GM12874 (cell line): ENCODE results near the gene CENPO.

Experiments used
- TF ChIP-seq, protein P1 (sequence below): IDR thresholded peaks from 2 replicates; pipeline ENCODE4 v1.5.1; 2011; ENCODE audit warnings: low read depth, mild to moderate bottlenecking, control low read depth, low read length, moderate library complexity; ENCODE audit not compliant: insufficient read depth

The CENPO gene

DNA sequence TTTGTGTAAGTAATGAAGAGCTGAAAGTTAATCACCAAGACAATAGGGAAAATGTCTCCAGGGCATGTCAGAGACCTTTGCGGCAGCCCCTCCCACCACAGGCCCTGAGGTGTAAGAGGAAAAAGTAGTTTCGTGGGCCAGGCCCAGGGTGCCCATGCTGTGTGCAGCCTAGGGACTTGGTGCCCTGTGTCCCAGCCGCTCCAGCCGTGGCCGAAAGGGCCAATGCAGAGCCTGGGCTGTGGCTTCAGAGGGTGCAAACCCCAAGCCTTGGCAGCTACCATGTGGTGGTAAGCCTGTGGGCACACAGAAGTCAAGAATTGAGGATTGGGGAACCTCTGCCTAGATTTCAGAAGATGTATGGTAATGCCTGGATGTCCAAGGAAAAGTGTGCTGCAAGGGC lies 52.5 kb downstream of the CENPO start:
- TF ChIP-seq, protein P1, sequence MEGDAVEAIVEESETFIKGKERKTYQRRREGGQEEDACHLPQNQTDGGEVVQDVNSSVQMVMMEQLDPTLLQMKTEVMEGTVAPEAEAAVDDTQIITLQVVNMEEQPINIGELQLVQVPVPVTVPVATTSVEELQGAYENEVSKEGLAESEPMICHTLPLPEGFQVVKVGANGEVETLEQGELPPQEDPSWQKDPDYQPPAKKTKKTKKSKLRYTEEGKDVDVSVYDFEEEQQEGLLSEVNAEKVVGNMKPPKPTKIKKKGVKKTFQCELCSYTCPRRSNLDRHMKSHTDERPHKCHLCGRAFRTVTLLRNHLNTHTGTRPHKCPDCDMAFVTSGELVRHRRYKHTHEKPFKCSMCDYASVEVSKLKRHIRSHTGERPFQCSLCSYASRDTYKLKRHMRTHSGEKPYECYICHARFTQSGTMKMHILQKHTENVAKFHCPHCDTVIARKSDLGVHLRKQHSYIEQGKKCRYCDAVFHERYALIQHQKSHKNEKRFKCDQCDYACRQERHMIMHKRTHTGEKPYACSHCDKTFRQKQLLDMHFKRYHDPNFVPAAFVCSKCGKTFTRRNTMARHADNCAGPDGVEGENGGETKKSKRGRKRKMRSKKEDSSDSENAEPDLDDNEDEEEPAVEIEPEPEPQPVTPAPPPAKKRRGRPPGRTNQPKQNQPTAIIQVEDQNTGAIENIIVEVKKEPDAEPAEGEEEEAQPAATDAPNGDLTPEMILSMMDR = no peak

DNA sequence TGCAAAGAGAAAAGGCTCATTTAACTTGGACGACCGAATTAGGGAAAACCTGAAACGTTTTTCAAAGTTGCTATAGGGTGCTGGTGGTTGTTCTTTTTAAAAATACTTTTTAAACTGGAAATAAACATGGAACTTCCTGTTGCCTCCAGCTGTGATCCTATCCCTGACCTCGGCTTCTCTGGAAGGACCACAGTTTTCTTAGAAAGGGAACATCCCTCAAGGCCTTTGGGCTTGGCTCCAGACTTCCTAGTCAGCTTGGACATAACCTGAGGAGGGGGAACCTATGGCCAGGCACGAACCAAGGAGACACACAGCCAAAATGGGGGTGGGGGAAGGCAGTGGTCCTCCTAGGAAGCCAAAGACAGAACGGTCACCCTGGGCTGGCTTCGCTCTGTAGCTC lies 57.7 kb downstream of the CENPO start:
- TF ChIP-seq, protein P1 = no peak

DNA sequence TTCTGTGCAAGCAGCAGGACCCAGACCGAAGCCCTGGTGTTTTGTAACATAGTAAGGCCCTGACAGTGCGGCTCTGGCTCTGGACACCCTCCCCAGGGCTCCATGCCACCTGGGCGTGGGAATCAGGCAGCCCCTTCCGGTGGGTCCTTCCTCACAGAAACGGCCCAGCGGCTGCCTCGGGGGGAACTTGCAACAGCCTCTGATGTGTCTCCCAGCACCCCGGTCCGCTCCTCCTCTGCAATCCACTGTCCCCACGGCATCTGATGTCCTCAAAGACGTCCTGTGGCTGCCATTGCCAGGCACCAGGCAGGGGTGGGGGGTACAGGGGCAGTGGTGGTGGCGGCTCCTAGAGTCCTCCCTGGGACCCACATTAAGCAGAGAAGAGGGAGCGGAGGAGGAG lies 58.8 kb downstream of the CENPO start:
- TF ChIP-seq, protein P1 = no peak

DNA sequence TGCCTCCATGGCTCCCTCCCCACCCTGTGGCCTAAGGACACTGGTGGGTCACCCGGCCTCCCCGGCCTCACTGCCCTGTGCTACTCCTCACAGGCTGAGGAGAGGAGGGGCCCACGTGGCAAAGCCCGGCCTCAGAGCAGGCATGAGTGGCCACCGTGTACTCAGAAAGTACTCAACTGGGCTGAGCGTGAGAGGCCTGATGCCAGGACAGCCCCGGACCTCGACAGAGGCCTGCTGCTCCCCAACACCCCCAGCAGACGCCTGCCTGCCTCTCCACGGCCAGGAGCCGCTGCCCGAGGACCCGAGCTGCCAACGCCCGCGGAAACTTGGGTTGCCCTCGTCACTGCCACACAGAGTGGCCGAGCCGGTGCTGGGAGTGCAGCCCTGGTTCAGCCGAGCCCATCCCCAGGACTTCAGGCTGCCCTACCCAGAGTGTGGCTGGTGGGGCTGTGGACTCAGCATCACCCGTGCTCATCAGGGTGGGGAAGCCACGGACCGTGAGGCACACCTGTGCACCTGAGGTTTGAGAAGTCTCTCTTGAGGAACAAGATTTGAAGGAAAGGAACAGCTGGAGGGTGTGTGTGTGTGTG lies 59.3 kb downstream of the CENPO start:
- TF ChIP-seq, protein P1 = no peak

DNA sequence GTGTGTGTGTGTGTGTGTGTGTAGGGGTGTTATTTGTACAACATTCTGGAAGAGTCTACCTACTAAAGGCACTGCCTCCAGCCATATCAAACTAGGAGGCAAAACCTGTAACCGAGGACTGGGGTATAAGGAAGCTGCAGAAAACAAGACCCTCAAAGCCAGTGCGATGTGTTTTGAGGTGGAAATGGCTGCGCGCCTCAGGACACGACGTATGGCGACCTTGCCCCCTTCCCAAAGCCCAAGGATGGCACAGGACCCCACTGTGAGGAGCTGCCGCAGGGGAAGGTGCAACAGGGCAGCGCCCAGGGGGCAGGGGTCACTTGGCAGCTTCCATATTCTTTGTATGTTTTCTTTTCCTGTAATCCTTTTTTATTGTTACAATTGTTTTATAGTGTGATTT lies 59.8 kb downstream of the CENPO start:
- TF ChIP-seq, protein P1 = no peak

DNA sequence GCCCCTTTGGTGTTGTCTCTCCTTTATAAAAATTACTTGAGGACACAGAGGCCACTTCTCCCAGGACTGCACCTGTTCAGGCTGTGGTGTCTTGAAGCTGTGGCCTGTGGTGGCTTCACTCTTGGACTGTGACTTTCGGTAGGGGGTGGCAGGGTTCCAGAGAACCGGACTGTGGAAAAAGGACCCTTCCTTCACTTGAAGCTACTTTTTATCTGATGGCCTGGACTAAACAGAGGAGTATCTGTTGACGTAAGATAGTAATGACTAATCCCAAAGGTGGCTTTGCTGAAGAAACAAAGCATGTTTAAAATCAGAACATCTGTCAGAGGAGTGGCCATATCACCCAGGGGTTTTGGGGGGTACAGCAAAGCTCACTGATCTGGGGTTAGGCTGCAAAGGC lies 60.8 kb downstream of the CENPO start:
- TF ChIP-seq, protein P1 = no peak

DNA sequence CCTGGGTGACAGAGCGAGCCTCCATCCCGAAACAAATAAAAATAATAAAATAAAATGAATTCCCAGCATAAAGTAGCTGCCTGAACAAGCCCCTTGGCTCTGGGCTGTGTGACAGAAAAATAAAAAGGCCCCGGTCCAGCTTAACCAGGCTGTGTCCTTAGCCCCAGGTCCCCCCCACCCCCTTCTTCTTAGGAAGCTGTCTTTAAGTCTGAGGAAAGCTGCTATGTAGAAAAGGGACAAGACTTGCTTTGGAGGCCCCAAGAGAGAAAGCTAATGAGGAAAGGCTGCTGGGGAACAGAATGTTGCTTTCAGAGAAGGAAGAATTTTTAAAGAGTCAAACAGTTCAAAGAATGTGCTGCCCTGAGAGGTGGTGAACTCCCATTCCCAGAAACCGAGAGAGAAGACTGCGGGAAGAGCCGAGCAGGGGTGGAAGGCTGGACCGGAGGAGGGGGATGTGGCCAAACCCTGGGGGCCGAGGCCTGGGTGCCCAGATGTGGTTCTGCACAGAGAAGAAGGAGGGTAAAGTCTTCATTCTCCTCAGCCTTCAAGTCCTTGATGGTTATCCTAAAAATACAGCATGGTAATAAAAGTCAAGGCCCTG lies 61.9 kb downstream of the CENPO start:
- TF ChIP-seq, protein P1 = no peak
